GM12878 (cell line): Measurements from ENCODE around the gene NAA25. TPM values are rescaled to one million over a fixed set of nuclear protein-coding genes. Genes with fewer than 3 reads are reported as not detected.
A peak's percentile ranks its signal among the peaks of the same experiment; 100 is the strongest.

Experiments
- ASH2L ChIP-seq: fragments of 300-600, 200-600 bp; sonication (generic); IDR thresholded peaks from 2 replicates; pipeline ENCODE4 v1.6.1; 2017; ENCODE audit warnings: low read depth, mild to moderate bottlenecking, borderline replicate concordance
- EGR1 ChIP-seq, 2 experiments: IDR thresholded peaks; 1 replicate in 1 of 2; 2 replicates in 1 of 2; pipeline ENCODE4 v1.6.1; 2011 to 2012; ENCODE audit warnings: low read depth in 2 of 2, low read length in 2 of 2, borderline replicate concordance in 1 of 2, mild to moderate bottlenecking in 1 of 2, moderate library complexity in 1 of 2
- IRF4 ChIP-seq: IDR thresholded peaks from 2 replicates; pipeline ENCODE4 v1.6.1; 2011; ENCODE audit warnings: low read depth, low read length
- JUNB ChIP-seq: IDR thresholded peaks from 2 replicates; pipeline ENCODE4 v1.6.1; 2016; ENCODE audit warnings: antibody characterized with exemption, mild to moderate bottlenecking
- MXI1 ChIP-seq: fragments of 150-350 bp; IDR thresholded peaks from 2 replicates; pipeline ENCODE4 v1.6.1; 2011; ENCODE audit warnings: low read depth, mild to moderate bottlenecking, inconsistent platforms, low read length, improper control_type of control experiment
- MYC ChIP-seq: IDR thresholded peaks from 2 replicates; pipeline ENCODE4 v1.6.1; 2011; ENCODE audit warnings: mild to moderate bottlenecking, low read length, moderate library complexity, inconsistent platforms; ENCODE audit not compliant: insufficient read depth, insufficient replicate concordance, insufficient read length, severe bottlenecking
- NFIC ChIP-seq: IDR thresholded peaks from 2 replicates; pipeline ENCODE4 v1.6.1; 2012; ENCODE audit warnings: low read depth, mild to moderate bottlenecking, inconsistent platforms, low read length, moderate library complexity
- SREBF2 ChIP-seq: IDR thresholded peaks from 2 replicates; pipeline ENCODE4 v1.6.1; 2012; ENCODE audit warnings: mild to moderate bottlenecking, low read length
- TARDBP ChIP-seq: IDR thresholded peaks from 2 replicates; pipeline ENCODE4 v1.6.1; 2016; ENCODE audit warnings: borderline replicate concordance
- polyA plus RNA-seq, 11 experiments: library from polyadenylated mRNA; depleted of rRNA in 4 of 11; unstranded in 6 of 11; stranded (reverse) in 5 of 11; fragments of >200 nt; fragmentation: Nextera tagmentation in 4 of 11; fragmentation: Illumina TruSeq in 1 of 11; extraction: Ambion mirVana in 4 of 11; extraction: Trizol in 1 of 11; gene quantifications; 1 replicate in 1 of 11; 2 replicates in 10 of 11; pipeline versions ENCODE4 v1.2.1 to v1.2.3, GENCODE V29; 2011 to 2016; ENCODE audit warnings: inconsistent platforms in 2 of 11, missing spikeins in 2 of 11, low read depth in 1 of 11
- total RNA-seq, 4 experiments: library from RNA; depleted of rRNA in 3 of 4; stranded (reverse); fragments of >200 nt in 3 of 4; fragmentation: Illumina TruSeq in 1 of 4; extraction: Trizol in 1 of 4; gene quantifications; 2 replicates each; pipeline versions ENCODE4 v1.2.1 to v1.2.3, GENCODE V29; 2013 to 2021
- TF ChIP-seq, protein P1 (sequence below): fragments of 450-650 bp; formaldehyde crosslinking; IDR thresholded peaks from 2 replicates; pipeline ENCODE4 v1.4.0; 2022; ENCODE audit warnings: mild to moderate bottlenecking, moderate library complexity
- TF ChIP-seq, protein P2 (sequence below): IDR thresholded peaks from 2 replicates; pipeline ENCODE4 v1.6.1; 2011; ENCODE audit warnings: mild to moderate bottlenecking, low read depth, low read length, moderate library complexity; ENCODE audit not compliant: insufficient replicate concordance
- TF ChIP-seq, protein P3 (sequence below): fragments of 450-650 bp; IDR thresholded peaks from 2 replicates; pipeline ENCODE4 v1.6.1; 2017; ENCODE audit warnings: antibody characterized with exemption, mild to moderate bottlenecking, moderate library complexity
- TF ChIP-seq, protein P4 (sequence below): fragments of 450-650 bp; IDR thresholded peaks from 2 replicates; pipeline ENCODE4 v1.6.1; 2018; ENCODE audit warnings: borderline replicate concordance, mild to moderate bottlenecking; ENCODE audit not compliant: partially characterized antibody
- TF ChIP-seq, protein P5 (sequence below): fragments of 150-350 bp; IDR thresholded peaks from 2 replicates; pipeline ENCODE4 v1.6.1; 2014; ENCODE audit warnings: mild to moderate bottlenecking, low read depth, low read length

NAA25 gene
- total and polyA plus RNA-seq, 10 of the 15 experiments (the other 5 are each of a cell fraction or from before 2014, with no cell fraction given), result 15.0 to 39.2 (median 29.4) TPM

DNA sequence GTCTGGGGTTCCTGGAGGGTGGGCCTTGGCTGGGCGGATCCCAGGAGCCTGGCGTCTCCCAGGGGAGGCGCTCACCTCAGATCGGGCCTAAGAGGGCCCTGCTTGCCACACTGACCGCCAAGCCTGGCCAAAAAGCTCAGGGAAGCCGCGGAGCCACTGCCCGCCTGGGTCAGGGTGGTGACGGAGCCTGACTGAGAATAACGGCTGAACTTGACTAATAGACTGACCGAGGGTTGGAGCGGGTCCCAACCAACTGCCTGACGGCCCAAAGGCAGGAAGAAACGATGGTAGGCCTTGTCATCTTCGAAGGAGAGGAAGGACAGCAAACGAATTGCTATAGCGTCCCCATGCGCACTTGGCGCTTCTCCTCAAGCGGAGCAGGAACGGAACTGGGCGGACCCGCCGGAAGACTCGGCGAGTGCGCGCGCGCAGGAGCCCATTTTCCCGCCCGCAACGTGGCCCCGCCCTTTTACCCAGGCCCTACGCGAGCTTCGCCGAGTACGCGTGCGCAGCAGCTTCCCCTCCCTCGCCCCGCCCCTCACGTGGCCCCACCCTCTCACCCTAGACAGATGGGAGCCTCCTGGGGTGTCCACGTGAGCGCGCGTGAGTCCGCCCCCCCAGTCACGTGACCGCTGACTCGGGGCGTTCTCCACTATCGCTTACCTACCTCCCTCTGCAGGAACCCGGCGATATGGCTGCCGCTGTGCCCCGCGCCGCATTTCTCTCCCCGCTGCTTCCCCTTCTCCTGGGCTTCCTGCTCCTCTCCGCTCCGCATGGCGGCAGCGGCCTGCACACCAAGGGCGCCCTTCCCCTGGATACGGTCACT is 95.6 kb downstream of the NAA25 start, which contains the start of the genes ERP29 and TMEM116 (continued):
- TF ChIP-seq, protein P1, sequence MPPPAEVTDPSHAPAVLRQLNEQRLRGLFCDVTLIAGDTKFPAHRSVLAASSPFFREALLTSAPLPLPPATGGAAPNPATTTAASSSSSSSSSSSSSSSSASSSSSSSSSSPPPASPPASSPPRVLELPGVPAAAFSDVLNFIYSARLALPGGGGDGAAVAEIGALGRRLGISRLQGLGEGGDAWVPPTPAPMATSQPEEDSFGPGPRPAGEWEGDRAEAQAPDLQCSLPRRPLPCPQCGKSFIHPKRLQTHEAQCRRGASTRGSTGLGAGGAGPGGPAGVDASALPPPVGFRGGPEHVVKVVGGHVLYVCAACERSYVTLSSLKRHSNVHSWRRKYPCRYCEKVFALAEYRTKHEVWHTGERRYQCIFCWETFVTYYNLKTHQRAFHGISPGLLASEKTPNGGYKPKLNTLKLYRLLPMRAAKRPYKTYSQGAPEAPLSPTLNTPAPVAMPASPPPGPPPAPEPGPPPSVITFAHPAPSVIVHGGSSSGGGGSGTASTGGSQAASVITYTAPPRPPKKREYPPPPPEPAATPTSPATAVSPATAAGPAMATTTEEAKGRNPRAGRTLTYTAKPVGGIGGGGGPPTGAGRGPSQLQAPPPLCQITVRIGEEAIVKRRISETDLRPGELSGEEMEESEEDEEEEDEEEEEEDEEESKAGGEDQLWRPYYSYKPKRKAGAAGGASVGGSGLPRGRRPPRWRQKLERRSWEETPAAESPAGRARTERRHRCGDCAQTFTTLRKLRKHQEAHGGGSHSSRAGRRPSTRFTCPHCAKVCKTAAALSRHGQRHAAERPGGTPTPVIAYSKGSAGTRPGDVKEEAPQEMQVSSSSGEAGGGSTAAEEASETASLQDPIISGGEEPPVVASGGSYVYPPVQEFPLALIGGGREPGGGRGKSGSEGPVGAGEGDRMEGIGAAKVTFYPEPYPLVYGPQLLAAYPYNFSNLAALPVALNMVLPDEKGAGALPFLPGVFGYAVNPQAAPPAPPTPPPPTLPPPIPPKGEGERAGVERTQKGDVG (CRISPR knock-in tag), result peak; percentile 91
- TF ChIP-seq SREBF2 (no peak), ASH2L (no peak), NFIC (no peak), JUNB (no peak), MXI1 (peak; percentile 25; the same call in 1 of the 2 replicates), TARDBP (no peak), EGR1 (IDR thresholded peaks at IDR 0.05; ENCODE audit: borderline replicate concordance in 1 of 2, low read depth in 2 of 2, low read length in 2 of 2) (peak in 1 of 2 experiments; percentile 50; a peak in 2 of 3 replicates), IRF4 (no peak), MYC (no peak)
- TF ChIP-seq, protein P2, sequence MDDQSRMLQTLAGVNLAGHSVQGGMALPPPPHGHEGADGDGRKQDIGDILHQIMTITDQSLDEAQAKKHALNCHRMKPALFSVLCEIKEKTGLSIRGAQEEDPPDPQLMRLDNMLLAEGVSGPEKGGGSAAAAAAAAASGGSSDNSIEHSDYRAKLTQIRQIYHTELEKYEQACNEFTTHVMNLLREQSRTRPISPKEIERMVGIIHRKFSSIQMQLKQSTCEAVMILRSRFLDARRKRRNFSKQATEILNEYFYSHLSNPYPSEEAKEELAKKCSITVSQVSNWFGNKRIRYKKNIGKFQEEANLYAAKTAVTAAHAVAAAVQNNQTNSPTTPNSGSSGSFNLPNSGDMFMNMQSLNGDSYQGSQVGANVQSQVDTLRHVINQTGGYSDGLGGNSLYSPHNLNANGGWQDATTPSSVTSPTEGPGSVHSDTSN, result no peak
- TF ChIP-seq, protein P3, sequence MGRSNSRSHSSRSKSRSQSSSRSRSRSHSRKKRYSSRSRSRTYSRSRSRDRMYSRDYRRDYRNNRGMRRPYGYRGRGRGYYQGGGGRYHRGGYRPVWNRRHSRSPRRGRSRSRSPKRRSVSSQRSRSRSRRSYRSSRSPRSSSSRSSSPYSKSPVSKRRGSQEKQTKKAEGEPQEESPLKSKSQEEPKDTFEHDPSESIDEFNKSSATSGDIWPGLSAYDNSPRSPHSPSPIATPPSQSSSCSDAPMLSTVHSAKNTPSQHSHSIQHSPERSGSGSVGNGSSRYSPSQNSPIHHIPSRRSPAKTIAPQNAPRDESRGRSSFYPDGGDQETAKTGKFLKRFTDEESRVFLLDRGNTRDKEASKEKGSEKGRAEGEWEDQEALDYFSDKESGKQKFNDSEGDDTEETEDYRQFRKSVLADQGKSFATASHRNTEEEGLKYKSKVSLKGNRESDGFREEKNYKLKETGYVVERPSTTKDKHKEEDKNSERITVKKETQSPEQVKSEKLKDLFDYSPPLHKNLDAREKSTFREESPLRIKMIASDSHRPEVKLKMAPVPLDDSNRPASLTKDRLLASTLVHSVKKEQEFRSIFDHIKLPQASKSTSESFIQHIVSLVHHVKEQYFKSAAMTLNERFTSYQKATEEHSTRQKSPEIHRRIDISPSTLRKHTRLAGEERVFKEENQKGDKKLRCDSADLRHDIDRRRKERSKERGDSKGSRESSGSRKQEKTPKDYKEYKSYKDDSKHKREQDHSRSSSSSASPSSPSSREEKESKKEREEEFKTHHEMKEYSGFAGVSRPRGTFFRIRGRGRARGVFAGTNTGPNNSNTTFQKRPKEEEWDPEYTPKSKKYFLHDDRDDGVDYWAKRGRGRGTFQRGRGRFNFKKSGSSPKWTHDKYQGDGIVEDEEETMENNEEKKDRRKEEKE, result no peak
- TF ChIP-seq, protein P4, sequence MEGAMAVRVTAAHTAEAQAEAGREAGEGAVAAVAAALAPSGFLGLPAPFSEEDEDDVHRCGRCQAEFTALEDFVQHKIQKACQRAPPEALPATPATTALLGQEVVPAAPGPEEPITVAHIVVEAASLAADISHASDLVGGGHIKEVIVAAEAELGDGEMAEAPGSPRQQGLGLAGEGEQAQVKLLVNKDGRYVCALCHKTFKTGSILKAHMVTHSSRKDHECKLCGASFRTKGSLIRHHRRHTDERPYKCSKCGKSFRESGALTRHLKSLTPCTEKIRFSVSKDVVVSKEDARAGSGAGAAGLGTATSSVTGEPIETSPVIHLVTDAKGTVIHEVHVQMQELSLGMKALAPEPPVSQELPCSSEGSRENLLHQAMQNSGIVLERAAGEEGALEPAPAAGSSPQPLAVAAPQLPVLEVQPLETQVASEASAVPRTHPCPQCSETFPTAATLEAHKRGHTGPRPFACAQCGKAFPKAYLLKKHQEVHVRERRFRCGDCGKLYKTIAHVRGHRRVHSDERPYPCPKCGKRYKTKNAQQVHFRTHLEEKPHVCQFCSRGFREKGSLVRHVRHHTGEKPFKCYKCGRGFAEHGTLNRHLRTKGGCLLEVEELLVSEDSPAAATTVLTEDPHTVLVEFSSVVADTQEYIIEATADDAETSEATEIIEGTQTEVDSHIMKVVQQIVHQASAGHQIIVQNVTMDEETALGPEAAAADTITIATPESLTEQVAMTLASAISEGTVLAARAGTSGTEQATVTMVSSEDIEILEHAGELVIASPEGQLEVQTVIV, result no peak
- TF ChIP-seq, protein P5, sequence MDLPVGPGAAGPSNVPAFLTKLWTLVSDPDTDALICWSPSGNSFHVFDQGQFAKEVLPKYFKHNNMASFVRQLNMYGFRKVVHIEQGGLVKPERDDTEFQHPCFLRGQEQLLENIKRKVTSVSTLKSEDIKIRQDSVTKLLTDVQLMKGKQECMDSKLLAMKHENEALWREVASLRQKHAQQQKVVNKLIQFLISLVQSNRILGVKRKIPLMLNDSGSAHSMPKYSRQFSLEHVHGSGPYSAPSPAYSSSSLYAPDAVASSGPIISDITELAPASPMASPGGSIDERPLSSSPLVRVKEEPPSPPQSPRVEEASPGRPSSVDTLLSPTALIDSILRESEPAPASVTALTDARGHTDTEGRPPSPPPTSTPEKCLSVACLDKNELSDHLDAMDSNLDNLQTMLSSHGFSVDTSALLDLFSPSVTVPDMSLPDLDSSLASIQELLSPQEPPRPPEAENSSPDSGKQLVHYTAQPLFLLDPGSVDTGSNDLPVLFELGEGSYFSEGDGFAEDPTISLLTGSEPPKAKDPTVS, result no peak
